ENCODE measurements around the gene CDKAL1. TPM values are rescaled to one million over a fixed set of nuclear protein-coding genes. Genes with fewer than 3 reads are reported as not detected.
A peak's percentile ranks its signal among the peaks of the same experiment; 100 is the strongest.
"Not testable (repeated sequence)": the region's sequence is repeated elsewhere in the genome, so short reads cannot be mapped to it uniquely, and the experiment has no call there.

CDKAL1 gene
- total and polyA plus RNA-seq, 4 donors = 3.0 to 21.7 (median 9.4) TPM

DNA sequence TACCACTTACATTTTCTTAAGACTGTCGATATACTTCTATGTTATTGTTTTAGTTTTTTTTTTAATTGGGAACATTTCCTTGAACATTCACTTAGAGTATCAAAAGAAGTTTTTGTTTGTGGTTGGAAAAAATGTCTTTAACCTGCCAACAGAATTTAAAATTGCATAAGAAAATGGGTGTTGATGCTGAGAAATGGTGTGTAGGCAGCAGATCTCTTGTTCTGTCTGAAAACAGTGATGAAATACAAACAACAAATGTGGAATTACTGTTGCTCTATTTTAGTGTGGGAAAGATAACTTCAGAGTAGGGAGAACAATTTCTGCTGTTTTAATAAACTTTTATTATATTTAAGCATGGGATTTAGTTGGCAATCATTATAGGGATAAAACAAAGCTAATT is 293.5 kb downstream of the CDKAL1 start:
- Histone ChIP-seq H3K36me3 (ENCODE audit: control insufficient read depth in 1 of 2, insufficient read depth in 2 of 2, low read length in 1 of 2) (no peaks in the 10 kb centered on the region), H3K4me3 (ENCODE audit: low read length in 2 of 2) (no peak overlapping the region), H3K27me3 (ENCODE audit: control insufficient read depth in 1 of 2, insufficient read depth in 2 of 2, low read length in 1 of 2) (no peaks in the 10 kb centered on the region), H3K27ac (ENCODE audit: low read depth in 1 of 2, low read length in 2 of 2) (no peak overlapping the region), H3K9me3 (ENCODE audit: control insufficient read depth, low read length) (no peaks in the 10 kb centered on the region), H3K4me1 (ENCODE audit: control insufficient read depth in 1 of 2, insufficient read depth in 2 of 2, low read length in 2 of 2) (peaks cover 0 to 1% of the 10 kb centered on the region in 2 donors)
- WGBS, 2 donors = 2 to 8% methylated on average over 1 of the region's 1 CpG
- peak; percentile 78 for ATAC-seq (ENCODE audit: low FRiP score)
- DNase-seq = no peak
- intact Hi-C loops (cut with DNase I) = no loop called here

DNA sequence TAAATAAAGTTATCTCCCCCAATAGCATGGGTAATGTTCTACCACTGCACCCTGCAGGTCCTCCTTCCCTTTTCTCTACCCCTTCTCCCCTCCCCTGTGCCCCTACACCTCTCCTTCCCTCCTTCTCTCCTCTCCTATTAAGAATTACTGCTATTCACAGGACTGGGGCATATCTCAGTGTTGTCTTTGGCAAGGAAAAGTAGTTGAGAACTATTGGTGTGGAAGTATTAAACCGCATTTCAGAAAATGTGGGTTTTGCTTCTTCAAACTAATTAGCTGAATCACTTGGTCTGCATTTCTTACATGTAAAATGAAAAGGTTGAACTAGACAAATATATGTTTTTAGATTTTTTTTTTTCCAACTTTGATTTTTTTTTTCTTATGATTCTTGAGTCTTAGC is 296.3 kb downstream of the CDKAL1 start:
- WGBS, 2 donors = 43 to 53% methylated on average over 1 of the region's 1 CpG
- peaks cover 0 to 2% of the 10 kb centered on the region in 2 donors for H3K4me1 ChIP-seq (ENCODE audit: control insufficient read depth in 1 of 2, insufficient read depth in 2 of 2, low read length in 2 of 2)
- H3K4me3 ChIP-seq (ENCODE audit: low read length in 2 of 2) = no peak overlapping the region
- ATAC-seq (ENCODE audit: low FRiP score) (no peak), DNase-seq (no peak)
- intact Hi-C loops (cut with DNase I) = no loop called here
- H3K9me3 ChIP-seq (ENCODE audit: control insufficient read depth, low read length) = no peaks in the 10 kb centered on the region
- H3K36me3 ChIP-seq (ENCODE audit: control insufficient read depth in 1 of 2, insufficient read depth in 2 of 2, low read length in 1 of 2) = no peaks in the 10 kb centered on the region
- no peak overlapping the region for H3K27ac ChIP-seq (ENCODE audit: low read depth in 1 of 2, low read length in 2 of 2)
- no peaks in the 10 kb centered on the region for H3K27me3 ChIP-seq (ENCODE audit: control insufficient read depth in 1 of 2, insufficient read depth in 2 of 2, low read length in 1 of 2)

DNA sequence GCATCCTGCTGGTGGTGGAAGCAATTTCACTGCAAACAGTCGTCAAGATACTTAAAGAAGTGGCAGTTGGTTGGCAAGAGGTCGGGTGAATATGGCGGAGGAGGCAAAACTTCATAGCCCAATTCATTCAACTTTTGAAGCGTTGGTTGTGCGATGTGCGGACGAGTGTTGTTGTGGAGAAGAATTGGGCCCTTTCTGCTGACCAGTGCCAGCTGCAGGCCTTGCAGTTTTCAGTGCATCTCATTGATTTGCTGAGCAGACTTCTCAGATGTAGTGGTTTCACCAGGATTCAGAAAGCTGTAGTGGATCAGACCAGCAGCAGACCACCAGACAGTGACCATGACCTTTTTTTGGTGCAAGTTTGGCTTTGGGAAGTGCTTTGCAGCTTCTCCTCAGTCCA is 297.0 kb downstream of the CDKAL1 start:
- H3K27me3 ChIP-seq (ENCODE audit: control insufficient read depth in 1 of 2, insufficient read depth in 2 of 2, low read length in 1 of 2); H3K36me3 ChIP-seq (ENCODE audit: control insufficient read depth in 1 of 2, insufficient read depth in 2 of 2, low read length in 1 of 2); H3K9me3 ChIP-seq (ENCODE audit: control insufficient read depth, low read length); DNase-seq; ATAC-seq (ENCODE audit: low FRiP score); H3K4me3 ChIP-seq (ENCODE audit: low read length in 2 of 2); H3K4me1 ChIP-seq (ENCODE audit: control insufficient read depth in 1 of 2, insufficient read depth in 2 of 2, low read length in 2 of 2); intact Hi-C loops (cut with DNase I); H3K27ac ChIP-seq (ENCODE audit: low read depth in 1 of 2, low read length in 2 of 2): not testable (repeated sequence)
- 95 to 97% methylated on average over 7 of the region's 7 CpGs for WGBS, 2 donors

DNA sequence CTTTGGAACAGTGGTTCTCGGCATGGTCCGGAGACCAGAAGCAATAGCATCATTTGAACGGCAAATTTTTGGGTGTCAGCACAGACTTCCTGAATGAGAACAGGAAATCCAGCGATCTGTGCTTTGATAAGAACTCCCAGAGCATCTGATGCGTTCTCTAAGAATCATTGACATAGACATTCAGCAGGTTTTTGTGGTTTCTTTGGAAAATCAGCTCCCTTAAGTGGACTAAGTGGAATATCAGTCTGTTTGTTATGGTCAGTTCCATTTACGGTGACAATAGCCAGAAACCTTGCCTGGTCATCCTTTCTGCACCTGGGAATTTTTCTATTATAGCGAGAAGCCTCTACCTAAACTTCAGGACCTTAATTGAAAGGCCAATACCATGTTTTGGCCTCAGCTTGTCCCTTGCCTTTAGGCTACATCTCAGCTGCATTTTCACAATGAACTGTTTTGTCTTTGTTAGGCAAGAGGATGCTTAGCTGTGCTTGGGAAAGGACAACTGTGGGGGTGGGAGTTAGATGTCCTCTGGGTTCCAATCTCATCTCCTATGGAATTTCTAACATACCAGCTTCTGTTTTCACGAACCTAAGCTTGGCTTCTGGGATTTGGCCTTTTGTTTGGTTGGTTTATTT is 299.7 kb downstream of the CDKAL1 start:
- ATAC-seq (ENCODE audit: low FRiP score) (no peak), DNase-seq (no peak)
- H3K27me3 ChIP-seq (ENCODE audit: control insufficient read depth in 1 of 2, insufficient read depth in 2 of 2, low read length in 1 of 2) = no peaks in the 10 kb centered on the region
- H3K4me3 ChIP-seq (ENCODE audit: low read length in 2 of 2) = no peak overlapping the region
- 82 to 83% methylated on average over 8 of the region's 8 CpGs for WGBS, 2 donors
- no peak overlapping the region for H3K27ac ChIP-seq (ENCODE audit: low read depth in 1 of 2, low read length in 2 of 2)
- intact Hi-C loops (cut with DNase I) = no loop called here
- H3K9me3 ChIP-seq (ENCODE audit: control insufficient read depth, low read length) = no peaks in the 10 kb centered on the region
- no peaks in the 10 kb centered on the region for H3K36me3 ChIP-seq (ENCODE audit: control insufficient read depth in 1 of 2, insufficient read depth in 2 of 2, low read length in 1 of 2)
- peaks cover 0 to 2% of the 10 kb centered on the region in 2 donors for H3K4me1 ChIP-seq (ENCODE audit: control insufficient read depth in 1 of 2, insufficient read depth in 2 of 2, low read length in 2 of 2)

DNA sequence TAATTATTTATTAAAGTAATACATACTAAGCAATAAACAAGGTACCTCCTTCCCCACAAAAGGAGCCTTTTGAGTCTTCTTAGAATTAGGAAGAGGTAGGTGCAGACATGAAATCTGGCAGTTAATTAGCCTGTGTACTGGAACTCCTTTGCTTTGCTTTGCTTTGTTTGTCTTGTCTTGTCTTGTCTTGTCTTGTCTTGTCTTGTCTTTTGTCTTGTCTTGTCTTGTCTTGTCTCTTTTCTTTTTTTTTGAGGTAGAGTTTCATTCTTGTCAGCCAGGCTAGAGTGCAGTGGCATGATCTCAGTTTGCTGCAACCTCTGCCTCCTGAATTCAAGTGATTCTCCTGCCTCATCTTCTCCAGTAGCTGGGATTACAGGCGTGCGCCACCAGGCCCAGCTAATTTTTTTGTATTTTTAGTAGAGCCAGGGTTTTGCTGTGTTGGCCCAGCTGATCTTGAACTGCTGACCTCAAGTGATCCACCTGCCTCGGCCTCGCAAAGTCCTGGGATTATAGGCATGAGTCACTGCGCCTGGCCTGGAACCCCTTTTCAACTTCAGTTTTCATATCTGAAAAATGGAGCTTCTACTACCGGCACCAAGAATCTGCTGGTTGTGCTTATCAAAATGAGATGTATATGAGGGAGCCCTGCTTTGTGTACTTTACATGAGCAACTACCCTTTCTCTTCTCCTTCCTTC is 301.2 kb downstream of the CDKAL1 start:
- H3K27ac ChIP-seq (ENCODE audit: low read depth in 1 of 2, low read length in 2 of 2) = no peak overlapping the region
- 97% methylated on average over 6 of the region's 6 CpGs for WGBS, 2 donors
- H3K36me3 ChIP-seq (ENCODE audit: control insufficient read depth in 1 of 2, insufficient read depth in 2 of 2, low read length in 1 of 2) = no peaks in the 10 kb centered on the region
- H3K4me3 ChIP-seq (ENCODE audit: low read length in 2 of 2) = no peak overlapping the region
- H3K4me1 ChIP-seq (ENCODE audit: control insufficient read depth in 1 of 2, insufficient read depth in 2 of 2, low read length in 2 of 2) = peaks cover 0 to 5% of the 10 kb centered on the region in 2 donors
- H3K9me3 ChIP-seq (ENCODE audit: control insufficient read depth, low read length) = no peaks in the 10 kb centered on the region
- ATAC-seq (ENCODE audit: low FRiP score) (no peak), DNase-seq (no peak)
- intact Hi-C loops (cut with DNase I) = no loop called here
- H3K27me3 ChIP-seq (ENCODE audit: control insufficient read depth in 1 of 2, insufficient read depth in 2 of 2, low read length in 1 of 2) = no peaks in the 10 kb centered on the region

DNA sequence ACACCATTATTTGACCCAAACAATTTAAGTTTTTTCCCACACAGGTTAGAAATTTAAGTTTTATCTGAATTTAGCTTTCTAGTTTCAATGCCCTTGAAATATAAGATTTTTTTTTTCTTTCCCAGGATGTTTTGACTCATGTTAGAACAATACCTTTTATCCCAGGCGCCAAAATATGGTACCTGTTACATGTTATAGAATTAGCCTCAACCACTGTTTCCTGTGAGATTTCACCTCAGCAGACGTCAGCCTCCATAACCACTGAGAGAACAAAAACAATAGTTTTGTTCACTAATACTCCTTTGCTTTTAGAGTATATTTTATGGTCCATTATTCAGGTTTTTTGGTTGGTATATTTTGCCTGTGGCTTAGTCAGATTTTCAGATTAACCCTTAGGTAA is 302.9 kb downstream of the CDKAL1 start:
- Histone ChIP-seq H3K27ac (ENCODE audit: low read depth in 1 of 2, low read length in 2 of 2) (no peak overlapping the region), H3K4me1 (ENCODE audit: control insufficient read depth in 1 of 2, insufficient read depth in 2 of 2, low read length in 2 of 2) (peaks cover 0 to 9% of the 10 kb centered on the region in 2 donors), H3K36me3 (ENCODE audit: control insufficient read depth in 1 of 2, insufficient read depth in 2 of 2, low read length in 1 of 2) (no peaks in the 10 kb centered on the region), H3K9me3 (ENCODE audit: control insufficient read depth, low read length) (no peaks in the 10 kb centered on the region), H3K27me3 (ENCODE audit: control insufficient read depth in 1 of 2, insufficient read depth in 2 of 2, low read length in 1 of 2) (no peaks in the 10 kb centered on the region), H3K4me3 (ENCODE audit: low read length in 2 of 2) (no peak overlapping the region)
- ATAC-seq (ENCODE audit: low FRiP score) (no peak), DNase-seq (no peak)
- 93 to 95% methylated on average over 2 of the region's 2 CpGs for WGBS, 2 donors
- intact Hi-C loops (cut with DNase I) = no loop called here

DNA sequence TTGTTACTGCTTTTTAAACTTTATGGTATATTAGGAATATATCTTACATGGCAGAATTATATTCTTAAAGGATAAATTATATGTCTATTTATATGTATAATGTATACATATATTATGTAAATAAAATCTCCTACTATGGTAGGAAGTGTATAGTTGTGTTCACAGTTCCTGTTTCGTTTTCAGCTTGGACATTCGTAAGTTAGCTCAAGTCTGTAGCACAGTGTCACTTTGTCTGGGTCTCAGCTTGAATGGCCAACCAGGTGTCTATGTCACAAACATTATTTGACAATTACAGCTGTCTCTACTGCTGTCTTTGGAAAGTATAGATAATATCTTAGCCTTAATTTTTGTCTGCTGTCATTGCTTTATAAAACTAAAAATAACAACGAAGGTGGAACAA is 303.9 kb downstream of the CDKAL1 start:
- H3K9me3 ChIP-seq (ENCODE audit: control insufficient read depth, low read length) = no peaks in the 10 kb centered on the region
- 95 to 97% methylated on average over 3 of the region's 3 CpGs for WGBS, 2 donors

DNA sequence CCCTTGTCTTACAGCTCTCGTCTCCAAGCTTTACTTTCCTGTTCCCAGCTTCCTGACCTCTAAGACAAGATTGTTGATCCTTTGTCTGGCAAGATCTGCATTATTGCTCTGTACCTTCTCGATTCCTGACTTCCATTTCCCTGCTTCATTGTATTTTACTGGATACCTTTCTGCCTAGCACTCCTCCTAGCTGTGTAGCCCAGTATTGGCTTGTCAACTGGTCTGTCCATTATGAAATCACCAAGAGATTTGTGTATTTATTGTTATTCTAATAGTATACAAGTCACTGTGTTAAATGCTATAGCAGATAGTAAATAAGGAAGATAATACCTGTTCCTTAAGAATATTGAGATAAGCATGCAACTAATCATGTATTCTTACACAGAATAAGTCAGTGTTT is 305.4 kb downstream of the CDKAL1 start:
- WGBS, 2 donors = 100% methylated on average over 2 of the region's 2 CpGs
- H3K4me3 ChIP-seq (ENCODE audit: low read length in 2 of 2) = no peak overlapping the region
- H3K27me3 ChIP-seq (ENCODE audit: control insufficient read depth in 1 of 2, insufficient read depth in 2 of 2, low read length in 1 of 2) = no peaks in the 10 kb centered on the region
- H3K36me3 ChIP-seq (ENCODE audit: control insufficient read depth in 1 of 2, insufficient read depth in 2 of 2, low read length in 1 of 2) = no peaks in the 10 kb centered on the region
- no peak for DNase-seq
- peaks cover 0 to 7% of the 10 kb centered on the region in 2 donors for H3K4me1 ChIP-seq (ENCODE audit: control insufficient read depth in 1 of 2, insufficient read depth in 2 of 2, low read length in 2 of 2)
- no peaks in the 10 kb centered on the region for H3K9me3 ChIP-seq (ENCODE audit: control insufficient read depth, low read length)
- no peak overlapping the region for H3K27ac ChIP-seq (ENCODE audit: low read depth in 1 of 2, low read length in 2 of 2)
- no peak for ATAC-seq (ENCODE audit: low FRiP score)
- intact Hi-C loops (cut with DNase I) = no loop called here

More for the DNA sequence above, 303.9 kb downstream of the CDKAL1 start:
- H3K4me1 ChIP-seq (ENCODE audit: control insufficient read depth in 1 of 2, insufficient read depth in 2 of 2, low read length in 2 of 2) = peaks cover 0 to 7% of the 10 kb centered on the region in 2 donors
- no peak for ATAC-seq (ENCODE audit: low FRiP score)
- no peak overlapping the region for H3K27ac ChIP-seq (ENCODE audit: low read depth in 1 of 2, low read length in 2 of 2)
- no peak for DNase-seq
- no peaks in the 10 kb centered on the region for H3K27me3 ChIP-seq (ENCODE audit: control insufficient read depth in 1 of 2, insufficient read depth in 2 of 2, low read length in 1 of 2)
- no peak overlapping the region for H3K4me3 ChIP-seq (ENCODE audit: low read length in 2 of 2)
- H3K36me3 ChIP-seq (ENCODE audit: control insufficient read depth in 1 of 2, insufficient read depth in 2 of 2, low read length in 1 of 2) = no peaks in the 10 kb centered on the region
- intact Hi-C loops (cut with DNase I) = no loop called here

DNA sequence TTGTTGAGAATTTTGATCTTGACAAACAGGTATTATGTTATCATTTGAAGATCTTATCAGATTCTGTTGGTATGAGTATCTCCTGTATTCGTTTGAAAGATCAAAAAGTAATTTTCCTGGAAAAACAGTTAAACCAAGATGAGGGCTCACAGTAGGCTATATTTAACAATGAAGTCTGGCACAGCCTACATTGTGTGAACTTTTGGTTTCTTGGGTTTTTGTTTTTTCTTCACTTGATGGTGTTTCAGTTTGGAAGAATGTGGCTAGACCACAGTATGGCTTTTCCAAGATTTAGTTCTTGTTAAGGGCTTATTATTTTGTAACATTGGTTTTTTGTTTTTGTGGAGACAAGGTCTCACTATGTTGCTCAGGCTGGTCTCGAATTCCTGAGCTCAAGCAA is 306.4 kb downstream of the CDKAL1 start:
- intact Hi-C loops (cut with DNase I) = no loop called here
- DNase-seq (no peak), ATAC-seq (ENCODE audit: low FRiP score) (no peak)
- no peaks in the 10 kb centered on the region for H3K36me3 ChIP-seq (ENCODE audit: control insufficient read depth in 1 of 2, insufficient read depth in 2 of 2, low read length in 1 of 2)
- H3K27ac ChIP-seq (ENCODE audit: low read depth in 1 of 2, low read length in 2 of 2) = no peak overlapping the region
- no peaks in the 10 kb centered on the region for H3K9me3 ChIP-seq (ENCODE audit: control insufficient read depth, low read length)
- peaks cover 0 to 7% of the 10 kb centered on the region in 2 donors for H3K4me1 ChIP-seq (ENCODE audit: control insufficient read depth in 1 of 2, insufficient read depth in 2 of 2, low read length in 2 of 2)
- H3K4me3 ChIP-seq (ENCODE audit: low read length in 2 of 2) = no peak overlapping the region
- 48 to 53% methylated on average over 2 of the region's 2 CpGs for WGBS, 2 donors
- H3K27me3 ChIP-seq (ENCODE audit: control insufficient read depth in 1 of 2, insufficient read depth in 2 of 2, low read length in 1 of 2) = no peaks in the 10 kb centered on the region
